ENCODE results near the gene SLC39A5.
"Not testable (repeated sequence)": the region's sequence is repeated elsewhere in the genome, so short reads cannot be mapped to it uniquely, and the experiment has no call there.

SLC39A5 gene

GRCh38 chr12:56243731-56244181 lies 13.9 kb downstream of the SLC39A5 start:
- FAIRE-seq: no peak
- no peak for DNase-seq (ENCODE audit: low spot score)

GRCh38 chr12:56244494-56244893 lies 14.6 kb downstream of the SLC39A5 start:
- DNase-seq (ENCODE audit: low spot score): no peak
- FAIRE-seq: no peak

GRCh38 chr12:56247923-56248322 lies 18.1 kb downstream of the SLC39A5 start:
- FAIRE-seq (no peak), DNase-seq (ENCODE audit: low spot score) (no peak)

- FAIRE-seq: no peak
- no peak for DNase-seq (ENCODE audit: low spot score)
Observed at GRCh38 chr12:56248711-56249110, 18.9 kb downstream of the SLC39A5 start.

GRCh38 chr12:56252649-56253048 lies 22.8 kb downstream of the SLC39A5 start:
- no peak for FAIRE-seq
- DNase-seq (ENCODE audit: low spot score): no peak

- FAIRE-seq: no peak
- no peak for DNase-seq (ENCODE audit: low spot score)
Observed at GRCh38 chr12:56253091-56253490, 23.2 kb downstream of the SLC39A5 start.

GRCh38 chr12:56255671-56256070 lies 25.8 kb downstream of the SLC39A5 start:
- no peak for DNase-seq (ENCODE audit: low spot score)
- FAIRE-seq: no peak

- DNase-seq (ENCODE audit: low spot score) (peak; percentile 69), FAIRE-seq (no peak)
Observed at GRCh38 chr12:56256326-56256960, 26.6 kb downstream of the SLC39A5 start.

GRCh38 chr12:56257071-56257470 lies 27.2 kb downstream of the SLC39A5 start:
- FAIRE-seq: no peak

GRCh38 chr12:56257491-56258067 lies 27.7 kb downstream of the SLC39A5 start:
- DNase-seq (ENCODE audit: low spot score): peak; percentile 9
- no peak for FAIRE-seq

More at GRCh38 chr12:56257071-56257470, 27.2 kb downstream of the SLC39A5 start:
- no peak for DNase-seq (ENCODE audit: low spot score)

GRCh38 chr12:56258068-56258819 lies 28.4 kb downstream of the SLC39A5 start, which contains the start of gene ANKRD52:
TSS of gene ANKRD52 (minus strand) at chr12:56258384. CDS start at chr12:56258269, 115 bp downstream.
- no peak for FAIRE-seq
- DNase-seq (ENCODE audit: low spot score): peak; percentile 17

- DNase-seq (ENCODE audit: low spot score): no peak
- no peak for FAIRE-seq
Observed at GRCh38 chr12:56258820-56259183, 29.0 kb downstream of the SLC39A5 start.

GRCh38 chr12:56260380-56260779 lies 30.5 kb downstream of the SLC39A5 start:
- FAIRE-seq (no peak), DNase-seq (ENCODE audit: low spot score) (no peak)

GRCh38 chr12:56260921-56261320 lies 31.1 kb downstream of the SLC39A5 start:
- FAIRE-seq: no peak

GRCh38 chr12:56261503-56262232 lies 31.8 kb downstream of the SLC39A5 start:
- FAIRE-seq (peak; percentile 82), DNase-seq (ENCODE audit: low spot score) (peak; percentile 90)

More at GRCh38 chr12:56260921-56261320, 31.1 kb downstream of the SLC39A5 start:
- no peak for DNase-seq (ENCODE audit: low spot score)

- not testable (repeated sequence) for FAIRE-seq; DNase-seq (ENCODE audit: low spot score)
Observed at GRCh38 chr12:56262955-56263354, 33.1 kb downstream of the SLC39A5 start.

GRCh38 chr12:56266068-56266692 lies 36.3 kb downstream of the SLC39A5 start:
- DNase-seq (ENCODE audit: low spot score); FAIRE-seq: not testable (repeated sequence)

- FAIRE-seq: no peak
Observed at GRCh38 chr12:56266693-56267442, 37.0 kb downstream of the SLC39A5 start, which contains the start of gene COQ10A. TSS of gene COQ10A (plus strand) at chr12:56266942. CDS start at chr12:56267119, 177 bp downstream.

GRCh38 chr12:56267443-56268071 lies 37.7 kb downstream of the SLC39A5 start:
- FAIRE-seq (no peak), DNase-seq (ENCODE audit: low spot score) (no peak)

More at GRCh38 chr12:56266693-56267442, 37.0 kb downstream of the SLC39A5 start, which contains the start of gene COQ10A:
- DNase-seq (ENCODE audit: low spot score): peak; percentile 68

- FAIRE-seq: no peak
- DNase-seq (ENCODE audit: low spot score): peak; percentile 11
Observed at GRCh38 chr12:56271031-56271430, 41.2 kb downstream of the SLC39A5 start.

Measured in RCC 7860 (cell line).